ENCODE measurements around the gene TMC4. TPM values are rescaled to one million over a fixed set of nuclear protein-coding genes. Genes with fewer than 3 reads are reported as not detected.
"Not testable (repeated sequence)": the region's sequence is repeated elsewhere in the genome, so short reads cannot be mapped to it uniquely, and the experiment has no call there.

The TMC4 gene
- total RNA-seq, 1 donor, result 0.27 TPM

- TF ChIP-seq CTCF (IDR thresholded peaks at IDR 0.05; ENCODE audit: insufficient read depth, low read length), result no peak
- no peak overlapping the region for H3K4me3 ChIP-seq (ENCODE audit: low read depth, low read length)
- DNase-seq (ENCODE audit: low read depth), result no peak
Observed at GRCh38 chr19:54183431-54183830, 10.5 kb upstream of the TMC4 start.

DNA sequence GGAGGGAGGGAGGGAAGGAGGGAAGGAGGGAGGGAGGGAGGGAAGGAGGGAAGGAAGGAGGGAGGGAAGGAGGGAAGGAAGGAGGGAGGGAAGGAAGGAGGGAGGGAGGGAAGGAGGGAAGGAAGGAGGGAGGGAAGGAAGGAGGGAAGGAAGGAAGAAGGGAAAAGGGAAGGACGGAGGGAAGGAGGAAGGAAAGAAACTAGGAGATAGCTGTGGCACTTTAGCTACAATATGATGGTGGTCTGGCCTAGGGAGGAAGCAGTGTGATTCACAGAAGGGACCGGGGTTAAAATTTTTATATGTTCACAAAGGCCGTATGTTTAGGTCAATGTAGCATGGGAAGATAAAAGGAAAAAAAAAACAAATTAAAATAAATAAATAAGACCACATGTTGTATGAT is 8.9 kb upstream of the TMC4 start:
- DNase-seq (ENCODE audit: low read depth), result not testable (repeated sequence)

DNA sequence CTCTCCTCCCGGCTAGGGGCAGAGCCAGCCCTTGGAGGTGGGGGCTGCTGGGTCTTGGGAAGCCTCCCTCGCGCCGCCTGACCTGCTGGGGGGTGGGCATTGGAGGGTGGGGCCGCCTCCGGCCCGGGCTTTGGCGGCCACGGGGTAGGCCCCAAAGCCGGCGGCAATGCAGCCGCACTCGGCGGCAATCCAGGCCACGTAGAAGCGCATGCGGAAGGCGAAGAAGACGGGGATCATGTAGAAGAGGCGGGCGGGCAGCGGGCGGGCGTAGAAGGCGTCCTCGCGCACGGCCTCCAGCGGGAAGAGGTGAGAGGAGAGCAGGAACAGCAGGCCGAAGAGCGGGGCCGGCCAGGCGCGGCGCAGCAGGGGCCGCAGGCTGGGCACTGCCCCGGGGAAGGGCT is 7.7 kb upstream of the TMC4 start:
- no peak for DNase-seq (ENCODE audit: low read depth)
- no peak overlapping the region for H3K4me3 ChIP-seq (ENCODE audit: low read depth, low read length)
- no peak for TF ChIP-seq CTCF (IDR thresholded peaks at IDR 0.05; ENCODE audit: insufficient read depth, low read length)

More for the DNA sequence above, 8.9 kb upstream of the TMC4 start:
- not testable (repeated sequence) for H3K4me3 ChIP-seq (ENCODE audit: low read depth, low read length)

GRCh38 chr19:54179921-54180461 is 7.0 kb upstream of the TMC4 start:
- peak; percentile 35 for DNase-seq (ENCODE audit: low read depth)
- no peak overlapping the region for H3K4me3 ChIP-seq (ENCODE audit: low read depth, low read length)
- TF ChIP-seq CTCF (IDR thresholded peaks at IDR 0.05; ENCODE audit: insufficient read depth, low read length), result peak; percentile 21

DNA sequence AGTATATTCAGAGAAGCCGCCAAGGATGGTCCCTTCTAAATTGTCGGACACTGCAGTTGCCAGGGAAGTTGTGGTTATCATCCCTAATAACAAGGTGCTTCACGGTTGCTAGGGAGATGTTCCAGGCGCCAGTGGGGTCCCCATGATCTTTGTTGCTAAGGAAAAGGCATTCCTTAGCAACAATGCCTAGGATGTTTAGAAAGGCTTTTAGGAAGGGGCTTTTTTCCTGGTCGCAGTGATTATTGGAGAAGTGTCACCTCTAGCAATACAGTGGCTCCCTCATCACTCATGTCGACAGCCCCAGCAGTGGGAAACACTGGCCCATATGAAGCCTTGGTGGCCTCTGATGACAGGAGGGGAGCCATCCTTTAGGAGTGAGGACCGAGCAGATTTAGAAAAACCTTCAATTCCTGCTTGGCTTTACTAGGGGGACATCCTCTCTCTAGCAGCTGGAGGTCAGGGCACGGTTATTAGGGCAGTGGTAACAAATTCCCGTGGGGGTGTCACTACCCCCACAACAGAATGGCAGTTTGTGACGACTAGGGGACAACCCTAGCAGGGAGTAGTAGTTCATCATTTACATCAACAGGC is 6.4 kb upstream of the TMC4 start:
- H3K4me3 ChIP-seq (ENCODE audit: low read depth, low read length), result no peak overlapping the region
- DNase-seq (ENCODE audit: low read depth), result no peak
- no peak for TF ChIP-seq CTCF (IDR thresholded peaks at IDR 0.05; ENCODE audit: insufficient read depth, low read length)

GRCh38 chr19:54178581-54179261 is 5.8 kb upstream of the TMC4 start:
- no peak overlapping the region for H3K4me3 ChIP-seq (ENCODE audit: low read depth, low read length)
- DNase-seq (ENCODE audit: low read depth), result no peak
- TF ChIP-seq CTCF (IDR thresholded peaks at IDR 0.05; ENCODE audit: insufficient read depth, low read length), result no peak

GRCh38 chr19:54173951-54174834 is 1.2 kb upstream of the TMC4 start:
- DNase-seq (ENCODE audit: low read depth), result no peak
- no peak for TF ChIP-seq CTCF (IDR thresholded peaks at IDR 0.05; ENCODE audit: insufficient read depth, low read length)
- H3K4me3 ChIP-seq (ENCODE audit: low read depth, low read length), result no peak overlapping the region
